Measurements from ENCODE around the gene HIRA.

- TF ChIP-seq POLR2A (IDR thresholded peaks at IDR 0.05; ENCODE audit: low read depth, low read length) (no peak), TAF1 (IDR thresholded peaks at IDR 0.05; ENCODE audit: borderline replicate concordance, low read depth, low read length) (no peak), POLR2AphosphoS5 (IDR thresholded peaks at IDR 0.05; ENCODE audit: low read depth, low read length) (no peak)
Measured at GRCh38 chr22:19434401-19434800, 2.9 kb upstream of the HIRA start.
